ENCODE results near the gene HSPG2. TPM values are rescaled to one million over a fixed set of nuclear protein-coding genes. Genes with fewer than 3 reads are reported as not detected.

The HSPG2 gene
- total and polyA plus RNA-seq, 9 of the 15 experiments (the other 6 are each of a cell fraction or from before 2014, with no cell fraction given), result 0.14 to 160 (median 15.7) TPM

GRCh38 chr1:21775985-21776562 is 161.0 kb downstream of the HSPG2 start (continued):
- 0 out of 2 replicates have a peak, but pooled peaks have one; percentile 10 for TF ChIP-seq MGA (IDR thresholded peaks at IDR 0.05)
- TF ChIP-seq GABPA (tag; conservative IDR thresholded peaks at IDR 0.05; ENCODE audit: low read depth), result no peak
